Activated CD8-positive, alpha-beta T cell treated with anti-CD3 and anti-CD28 coated beads for 36 hours (primary cell): ENCODE results near the gene PSME3. TPM values are rescaled to one million over a fixed set of nuclear protein-coding genes. Genes with fewer than 3 reads are reported as not detected.

Source experiments
- ATAC-seq: fragments of 200-7000 bp; cut with Tn5 transposase; one replicate; pipeline ENCODE4 v1.10.0; 2021; ENCODE audit warnings: mild to moderate bottlenecking, moderate library complexity
- CTCF ChIA-PET: fragments of 350-600 bp; sonication (Branson Sonifier 250); formaldehyde crosslinking; loops from one replicate; lab custom pipeline; 2021; ENCODE audit warnings: antibody characterized with exemption; lab: Charles Lee
- POLR2A ChIA-PET: fragments of 350-600 bp; sonication (Branson Sonifier 250); formaldehyde crosslinking; loops from one replicate; lab custom pipeline; 2021; ENCODE audit warnings: antibody characterized with exemption; lab: Charles Lee
- DNase-seq: peaks from one replicate; pipeline ENCODE4 v3.0.0-alpha.2; 2020
- H3K27ac Mint-ChIP-seq: one replicate; pipeline ENCODE4 v1.8.0; 2021; ENCODE audit warnings: mild to moderate bottlenecking, mixed read lengths
- H3K27me3 Mint-ChIP-seq: one replicate; pipeline ENCODE4 v1.8.0; 2021; ENCODE audit warnings: mixed read lengths
- H3K36me3 Mint-ChIP-seq: one replicate; pipeline ENCODE4 v1.8.0; 2021; ENCODE audit warnings: low read depth, mixed read lengths
- H3K4me1 Mint-ChIP-seq: one replicate; pipeline ENCODE4 v1.8.0; 2021; ENCODE audit warnings: low read depth, mixed read lengths
- H3K4me3 Mint-ChIP-seq: one replicate; pipeline ENCODE4 v1.8.0; 2021; ENCODE audit warnings: mild to moderate bottlenecking, moderate library complexity, mixed read lengths
- H3K9me3 Mint-ChIP-seq: one replicate; pipeline ENCODE4 v1.8.0; 2021; ENCODE audit warnings: mixed read lengths
- CTCF ChIP-seq: fragments of 200-600 bp; IDR thresholded peaks from one replicate; pipeline ENCODE4 v1.8.0; 2022; ENCODE audit warnings: antibody characterized with exemption, mild to moderate bottlenecking
- intact Hi-C: fragments of 100-400 bp; cut with micrococcal nuclease; formaldehyde crosslinking; loops from one replicate; pipeline ENCODE4 v1.10.0; 2022
- total RNA-seq, 2 experiments: library from RNA; stranded (reverse); gene quantifications; one replicate each; pipeline ENCODE4 v1.2.3, GENCODE V29; 2021

Gene PSME3
- 100 to 1,000 TPM; 124 to 132 TPM for total RNA-seq

- peak; percentile 89 for ATAC-seq
- Mint-ChIP-seq H3K27me3 (no peaks in the 10 kb centered on the region), H3K27ac (peak within 1 kb of the TSS; percentile 99), H3K4me3 (peak within 1 kb of the TSS; percentile 94), H3K36me3 (peaks cover 26% of the 10 kb centered on the region), H3K9me3 (no peaks in the 10 kb centered on the region), H3K4me1 (peaks cover 19% of the 10 kb centered on the region)
- ChIA-PET POLR2A (interaction anchor here (0.6 to 2.9 kb wide), 13 partner anchors 9 to 639 kb away, joined by 3 to 27 read pairs (median 5); partner anchors contain the start of genes AOC2, AOC3, BECN1 and GHDC), CTCF (interaction anchor here (0.6 to 4.1 kb wide), 11 partner anchors 9 to 379 kb away, joined by 3 to 35 read pairs (median 4); partner anchors contain the start of genes BECN1, RPL27 and TMEM106A)
- intact Hi-C loops: no loop called here
- peak; percentile 92 for DNase-seq
- TF ChIP-seq CTCF: no peak
Measured at GRCh38 chr17:42832934-42833766, at the start of gene PSME3. PSME3 (plus strand) TSS chr17:42833397; CDS start chr17:42833632, 235 bp downstream.

GRCh38 chr17:42783791-42784138 is 49.4 kb upstream of the PSME3 start:
- H3K4me3 Mint-ChIP-seq: no peak overlapping the region
- CTCF ChIA-PET: no interaction called here
- POLR2A ChIA-PET: interaction anchor here (0.6 to 4.5 kb wide), 3 partner anchors 10 to 24 kb away, joined by 4 to 22 read pairs (median 5); partner anchors contain the start of gene VPS25
- peaks cover 22% of the 10 kb centered on the region for H3K4me1 Mint-ChIP-seq
- H3K9me3 Mint-ChIP-seq: no peaks in the 10 kb centered on the region
- DNase-seq: no peak
- peaks cover 59% of the 10 kb centered on the region for H3K27me3 Mint-ChIP-seq
- intact Hi-C loops: no loop called here
- TF ChIP-seq CTCF: no peak
- no peak overlapping the region for H3K27ac Mint-ChIP-seq
- ATAC-seq: no peak
- H3K36me3 Mint-ChIP-seq: peaks cover 11% of the 10 kb centered on the region

GRCh38 chr17:42784409-42784808 is 48.8 kb upstream of the PSME3 start:
- ATAC-seq: no peak
- intact Hi-C loops: no loop called here
- H3K36me3 Mint-ChIP-seq: peaks cover 5% of the 10 kb centered on the region
- H3K27ac Mint-ChIP-seq: no peak overlapping the region
- ChIA-PET POLR2A (interaction anchor here (1.0 to 4.5 kb wide), 3 partner anchors 11 to 34 kb away, joined by 3 to 22 read pairs (median 5); partner anchors contain the start of gene VPS25), CTCF (no interaction called here)
- no peak overlapping the region for H3K4me3 Mint-ChIP-seq
- peaks cover 63% of the 10 kb centered on the region for H3K27me3 Mint-ChIP-seq
- DNase-seq: no peak
- H3K9me3 Mint-ChIP-seq: no peaks in the 10 kb centered on the region
- TF ChIP-seq CTCF: no peak
- peaks cover 21% of the 10 kb centered on the region for H3K4me1 Mint-ChIP-seq

GRCh38 chr17:42784811-42785592 is 48.2 kb upstream of the PSME3 start:
- DNase-seq (no peak), ATAC-seq (no peak)
- intact Hi-C loops: no loop called here
- no peak overlapping the region for H3K4me3 Mint-ChIP-seq
- H3K9me3 Mint-ChIP-seq: no peaks in the 10 kb centered on the region
- ChIA-PET POLR2A (interaction anchor here (1.0 to 4.5 kb wide), 2 partner anchors 11 to 33 kb away, joined by 3 to 22 read pairs; partner anchors contain the start of gene VPS25), CTCF (no interaction called here)
- H3K36me3 Mint-ChIP-seq: no peaks in the 10 kb centered on the region
- no peak for TF ChIP-seq CTCF
- H3K27me3 Mint-ChIP-seq: peaks cover 63% of the 10 kb centered on the region
- H3K27ac Mint-ChIP-seq: no peak overlapping the region
- H3K4me1 Mint-ChIP-seq: peaks cover 19% of the 10 kb centered on the region
